GM12874 (cell line): ENCODE data around the gene HPDL.

Experiments
- TF ChIP-seq, protein P1 (sequence below): IDR thresholded peaks from 2 replicates; pipeline ENCODE4 v1.5.1; 2011; ENCODE audit warnings: low read depth, mild to moderate bottlenecking, control low read depth, low read length, moderate library complexity; ENCODE audit not compliant: insufficient read depth

HPDL gene

DNA sequence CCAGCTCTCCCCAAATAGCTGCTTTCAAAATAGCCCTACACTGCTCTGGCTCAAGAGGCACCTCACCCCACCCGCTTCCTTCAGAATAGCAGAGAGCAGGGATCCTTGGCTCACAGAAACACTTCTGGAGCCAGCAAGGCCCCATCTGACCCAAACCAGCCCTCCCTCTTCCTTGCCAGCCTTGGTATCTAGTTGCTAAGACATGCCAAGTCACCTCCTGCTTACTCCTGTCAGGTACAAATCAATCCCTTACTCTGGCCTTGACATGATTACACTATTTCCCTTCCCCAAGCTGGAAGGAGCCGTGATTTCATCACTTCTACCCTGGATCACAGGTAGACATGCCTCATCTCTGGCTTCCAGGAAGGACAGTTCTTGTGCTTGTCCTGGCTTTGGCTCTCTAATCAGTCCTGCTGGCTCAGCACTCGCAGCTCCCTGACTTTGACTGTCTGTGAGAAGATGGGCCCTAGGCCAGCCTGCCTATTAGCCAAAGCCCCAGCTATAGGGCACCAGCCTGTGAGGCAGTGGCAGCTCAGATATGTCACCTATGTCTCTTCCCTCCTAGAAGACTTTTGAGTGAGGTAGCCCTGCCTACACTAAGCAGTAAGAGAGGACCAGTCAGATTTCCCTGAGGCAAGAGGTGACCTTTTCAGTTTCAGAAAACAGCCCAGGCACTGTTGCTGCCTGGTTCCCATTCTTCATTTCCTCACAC lies 22.4 kb downstream of the HPDL start:
- TF ChIP-seq, protein P1, sequence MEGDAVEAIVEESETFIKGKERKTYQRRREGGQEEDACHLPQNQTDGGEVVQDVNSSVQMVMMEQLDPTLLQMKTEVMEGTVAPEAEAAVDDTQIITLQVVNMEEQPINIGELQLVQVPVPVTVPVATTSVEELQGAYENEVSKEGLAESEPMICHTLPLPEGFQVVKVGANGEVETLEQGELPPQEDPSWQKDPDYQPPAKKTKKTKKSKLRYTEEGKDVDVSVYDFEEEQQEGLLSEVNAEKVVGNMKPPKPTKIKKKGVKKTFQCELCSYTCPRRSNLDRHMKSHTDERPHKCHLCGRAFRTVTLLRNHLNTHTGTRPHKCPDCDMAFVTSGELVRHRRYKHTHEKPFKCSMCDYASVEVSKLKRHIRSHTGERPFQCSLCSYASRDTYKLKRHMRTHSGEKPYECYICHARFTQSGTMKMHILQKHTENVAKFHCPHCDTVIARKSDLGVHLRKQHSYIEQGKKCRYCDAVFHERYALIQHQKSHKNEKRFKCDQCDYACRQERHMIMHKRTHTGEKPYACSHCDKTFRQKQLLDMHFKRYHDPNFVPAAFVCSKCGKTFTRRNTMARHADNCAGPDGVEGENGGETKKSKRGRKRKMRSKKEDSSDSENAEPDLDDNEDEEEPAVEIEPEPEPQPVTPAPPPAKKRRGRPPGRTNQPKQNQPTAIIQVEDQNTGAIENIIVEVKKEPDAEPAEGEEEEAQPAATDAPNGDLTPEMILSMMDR, result no peak

DNA sequence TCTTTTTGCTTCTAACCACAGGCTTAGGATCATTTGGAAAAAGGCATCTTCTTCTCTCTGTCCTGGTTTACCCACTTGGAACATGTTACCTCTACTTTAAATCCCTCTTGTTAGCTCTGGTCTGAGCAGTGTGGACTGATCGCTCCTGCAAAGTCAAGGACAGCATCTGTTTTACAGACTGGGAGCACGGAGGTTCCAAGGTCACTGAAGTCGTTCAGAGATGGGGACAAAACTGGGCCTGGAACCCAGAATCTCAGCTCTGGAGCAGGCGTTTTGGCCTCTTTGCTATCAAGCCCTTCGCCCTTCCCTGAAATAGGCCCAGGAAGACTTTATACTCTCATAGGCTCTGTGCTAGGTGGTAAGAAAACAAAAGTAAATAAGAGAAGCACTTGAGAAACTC lies 24.8 kb downstream of the HPDL start:
- TF ChIP-seq, protein P1, result no peak

DNA sequence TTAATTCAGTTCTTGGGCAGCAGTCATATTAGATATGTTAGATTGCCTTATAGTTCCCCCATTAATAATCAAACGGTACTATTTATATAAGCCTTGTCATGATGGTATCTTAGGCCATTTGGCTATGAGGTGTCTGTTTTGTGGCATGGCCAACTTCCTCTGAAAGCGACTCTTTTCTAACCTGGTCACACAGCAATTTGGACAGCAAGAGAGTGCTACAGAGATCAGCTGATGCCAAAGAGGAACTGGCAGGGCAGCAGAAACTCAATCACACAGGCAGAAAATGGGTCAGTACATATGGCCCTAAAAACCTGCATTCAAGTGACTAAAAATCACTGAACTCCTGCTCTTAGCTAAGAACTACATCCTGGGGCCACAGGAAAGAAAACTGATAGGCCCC lies 27.0 kb downstream of the HPDL start:
- TF ChIP-seq, protein P1, result no peak

DNA sequence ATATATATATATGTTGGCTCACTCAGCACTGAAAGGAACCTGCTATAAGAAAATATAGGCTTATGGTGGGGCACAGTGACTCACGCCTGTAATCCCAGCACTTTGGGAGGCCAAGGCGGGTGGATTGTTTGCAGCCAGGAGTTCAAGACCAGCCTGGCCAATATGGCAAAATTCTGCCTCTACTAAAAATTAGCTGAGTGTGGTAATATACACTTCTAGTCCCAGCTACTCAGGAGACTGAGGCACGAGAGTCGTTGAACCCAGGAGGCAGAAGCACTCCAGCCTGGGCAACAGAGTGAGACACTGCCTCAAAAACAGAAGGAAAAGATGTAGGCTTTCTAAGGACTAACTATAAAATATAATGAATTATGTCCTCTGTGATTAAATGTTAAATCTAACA lies 28.1 kb downstream of the HPDL start:
- TF ChIP-seq, protein P1, result no peak

DNA sequence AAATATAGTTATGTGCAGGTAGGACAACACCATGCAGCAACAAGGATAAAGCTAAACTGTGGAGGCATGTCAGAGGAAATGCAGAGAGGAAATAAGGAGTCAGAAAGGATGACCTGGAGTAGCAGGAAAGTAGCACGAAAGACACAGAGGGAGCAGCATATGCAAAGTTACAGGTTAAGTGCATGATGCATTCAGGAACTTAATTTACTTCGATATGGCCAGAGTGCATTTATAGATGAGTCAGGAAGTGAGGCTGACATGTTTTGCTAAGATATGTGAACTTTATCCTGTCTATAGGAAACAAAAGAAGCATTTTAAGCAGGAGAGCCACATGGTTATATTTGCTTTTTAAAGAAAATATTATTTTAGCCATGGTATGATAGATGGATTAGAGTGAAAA lies 29.0 kb downstream of the HPDL start:
- TF ChIP-seq, protein P1, result no peak

DNA sequence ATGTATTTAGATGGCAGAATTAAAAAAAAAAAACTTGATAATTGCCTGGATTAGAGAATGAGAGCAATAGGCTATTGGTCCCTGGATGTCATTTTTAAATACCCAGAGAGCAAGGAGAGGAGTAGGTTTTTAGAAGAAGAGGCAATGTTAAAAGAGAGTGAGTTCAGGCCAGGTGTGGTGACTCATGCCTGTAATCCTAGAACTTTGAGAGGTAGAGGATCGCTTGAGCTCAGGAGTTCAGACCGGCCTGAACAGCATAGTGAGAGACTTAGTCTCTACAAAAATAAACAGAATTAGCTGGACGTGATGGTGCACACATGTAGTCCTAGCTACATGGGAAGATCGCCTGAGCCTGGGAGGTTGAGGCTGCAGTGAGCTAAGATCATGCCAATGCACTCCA lies 29.5 kb downstream of the HPDL start:
- TF ChIP-seq, protein P1, result no peak

DNA sequence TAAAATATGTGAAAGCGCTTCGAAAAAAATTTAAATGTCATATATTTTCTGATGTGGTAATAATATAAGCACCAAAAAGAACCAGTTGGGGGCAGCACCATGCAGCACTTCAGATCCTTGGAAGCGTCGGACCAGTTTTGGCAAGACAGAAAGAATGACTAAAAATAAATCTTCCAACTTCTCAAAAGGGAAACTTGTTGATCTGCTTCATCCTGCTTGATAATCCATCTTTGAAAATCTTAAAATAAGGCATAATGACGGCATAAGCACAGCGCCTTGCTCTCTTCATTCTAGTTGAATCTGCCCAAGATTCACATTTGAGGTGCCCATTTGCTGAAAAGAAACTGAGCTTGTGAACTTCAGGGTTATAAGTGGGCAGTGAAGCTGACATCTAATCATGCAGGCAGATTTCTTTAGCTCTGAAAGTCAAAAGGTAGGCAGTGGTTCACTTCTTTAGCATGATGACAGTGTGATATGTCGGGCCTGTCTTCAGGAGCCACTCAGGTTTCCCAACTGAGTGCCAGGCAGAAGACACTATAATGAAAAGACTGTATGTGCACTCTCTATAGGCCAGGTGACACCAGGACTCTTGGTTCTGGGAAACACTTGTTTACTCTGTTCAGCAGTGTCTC lies 33.3 kb downstream of the HPDL start:
- TF ChIP-seq, protein P1, result peak; percentile 36; the same call in 1 of the 2 replicates
